T-helper 17 cell (primary cell): ENCODE data around the gene TPRG1L. TPM values are rescaled to one million over a fixed set of nuclear protein-coding genes. Genes with fewer than 3 reads are reported as not detected.
A peak's percentile ranks its signal among the peaks of the same experiment; 100 is the strongest.

Experiments used
- ATAC-seq: fragments of 150-1000 bp; cut with Tn5 transposase; 2 replicates; pipeline ENCODE4 v1.10.0; 2021; ENCODE audit warnings: mild to moderate bottlenecking, moderate library complexity
- DNase-seq, 3 donors: peaks; one replicate each; pipeline versions ENCODE4 v3.0.0 to v3.0.0-alpha.2; 2020 to 2021
- H3K9me3 ChIP-seq: one replicate; pipeline ENCODE4 v1.7.0; 2013; ENCODE audit warnings: low read length, mild to moderate bottlenecking; ENCODE audit not compliant: control insufficient read depth, poor library complexity, severe bottlenecking
- H3K27ac Mint-ChIP-seq: one replicate; pipeline ENCODE4 v1.8.0; 2022; ENCODE audit warnings: mild to moderate bottlenecking, moderate library complexity, mixed read lengths
- H3K27me3 Mint-ChIP-seq: one replicate; pipeline ENCODE4 v1.8.0; 2022; ENCODE audit warnings: mixed read lengths
- H3K36me3 Mint-ChIP-seq: one replicate; pipeline ENCODE4 v1.8.0; 2022; ENCODE audit warnings: low read depth, mixed read lengths
- H3K4me1 Mint-ChIP-seq: one replicate; pipeline ENCODE4 v1.8.0; 2022; ENCODE audit warnings: mild to moderate bottlenecking, mixed read lengths
- H3K4me3 Mint-ChIP-seq: one replicate; pipeline ENCODE4 v1.8.0; 2022; ENCODE audit warnings: mild to moderate bottlenecking, moderate library complexity, mixed read lengths
- total RNA-seq, 4 donors: library from RNA in 2 of 4; stranded (reverse) in 2 of 4; gene quantifications; one replicate each; pipeline ENCODE4 v1.2.3 and lab custom pipeline; 2022 to 2026

TPRG1L gene
- total RNA-seq, 2 donors from 2014 or later: 30.3 to 34.9 TPM

- H3K9me3 ChIP-seq: no peaks in the 10 kb centered on the region
- peaks cover 3% of the 10 kb centered on the region for H3K36me3 Mint-ChIP-seq
- no peak overlapping the region for H3K27ac Mint-ChIP-seq
- DNase-seq (no peak), ATAC-seq (no peak)
- no peaks in the 10 kb centered on the region for H3K27me3 Mint-ChIP-seq
- peaks cover 3% of the 10 kb centered on the region for H3K4me1 Mint-ChIP-seq
- H3K4me3 Mint-ChIP-seq: no peak overlapping the region
Observed at GRCh38 chr1:3642919-3643675, 18.3 kb downstream of the TPRG1L start.

- Mint-ChIP-seq H3K36me3 (peaks cover 3% of the 10 kb centered on the region), H3K4me3 (no peak overlapping the region), H3K27me3 (no peaks in the 10 kb centered on the region), H3K27ac (no peak overlapping the region), H3K4me1 (peaks cover 8% of the 10 kb centered on the region)
- DNase-seq (no peak), ATAC-seq (no peak)
- H3K9me3 ChIP-seq: no peaks in the 10 kb centered on the region
Observed at GRCh38 chr1:3644273-3644672, 19.5 kb downstream of the TPRG1L start.

GRCh38 chr1:3645247-3645646 is 20.4 kb downstream of the TPRG1L start:
- H3K9me3 ChIP-seq: no peaks in the 10 kb centered on the region
- H3K27ac Mint-ChIP-seq: no peak overlapping the region
- no peak for ATAC-seq
- DNase-seq: no peak
- H3K27me3 Mint-ChIP-seq: no peaks in the 10 kb centered on the region
- no peak overlapping the region for H3K4me3 Mint-ChIP-seq
- peaks cover 12% of the 10 kb centered on the region for H3K4me1 Mint-ChIP-seq
- H3K36me3 Mint-ChIP-seq: peaks cover 3% of the 10 kb centered on the region

- H3K27me3 Mint-ChIP-seq: no peaks in the 10 kb centered on the region
- no peak overlapping the region for H3K4me3 Mint-ChIP-seq
- H3K9me3 ChIP-seq: no peaks in the 10 kb centered on the region
- peaks cover 3% of the 10 kb centered on the region for H3K36me3 Mint-ChIP-seq
- no peak overlapping the region for H3K27ac Mint-ChIP-seq
- peaks cover 12% of the 10 kb centered on the region for H3K4me1 Mint-ChIP-seq
- no peak for ATAC-seq
- DNase-seq: no peak
Observed at GRCh38 chr1:3645666-3646355, 21.0 kb downstream of the TPRG1L start.

GRCh38 chr1:3646596-3646995 is 21.8 kb downstream of the TPRG1L start:
- Mint-ChIP-seq H3K27me3 (peaks cover 5% of the 10 kb centered on the region), H3K4me1 (peaks cover 14% of the 10 kb centered on the region), H3K36me3 (peaks cover 3% of the 10 kb centered on the region), H3K4me3 (no peak overlapping the region), H3K27ac (no peak overlapping the region)
- H3K9me3 ChIP-seq: no peaks in the 10 kb centered on the region
- ATAC-seq: no peak
- no peak for DNase-seq

- peaks cover 14% of the 10 kb centered on the region for H3K4me1 Mint-ChIP-seq
- no peaks in the 10 kb centered on the region for H3K9me3 ChIP-seq
- no peak within 1 kb of the TSS for H3K27ac Mint-ChIP-seq
- peaks cover 3% of the 10 kb centered on the region for H3K36me3 Mint-ChIP-seq
- H3K4me3 Mint-ChIP-seq: peak within 1 kb of the TSS; percentile 84
- H3K27me3 Mint-ChIP-seq: peaks cover 21% of the 10 kb centered on the region
- DNase-seq: peak; percentile 78 to 81 (median 79)
- peak; percentile 99 for ATAC-seq
Observed at GRCh38 chr1:3649342-3650247, 24.8 kb downstream of the TPRG1L start, which contains the start of gene WRAP73. TSS of gene WRAP73 (minus strand) at chr1:3650103. CDS start at chr1:3649999, 104 bp downstream.

- H3K4me1 Mint-ChIP-seq: peaks cover 14% of the 10 kb centered on the region
- H3K27ac Mint-ChIP-seq: no peak overlapping the region
- peak overlapping the region; percentile 84 for H3K4me3 Mint-ChIP-seq
- peaks cover 29% of the 10 kb centered on the region for H3K27me3 Mint-ChIP-seq
- H3K9me3 ChIP-seq: no peaks in the 10 kb centered on the region
- ATAC-seq: no peak
- DNase-seq: no peak
- H3K36me3 Mint-ChIP-seq: peaks cover 3% of the 10 kb centered on the region
Observed at GRCh38 chr1:3650248-3651025, 25.6 kb downstream of the TPRG1L start.

- no peak for DNase-seq
Observed at GRCh38 chr1:3651026-3651929, 26.5 kb downstream of the TPRG1L start.

GRCh38 chr1:3651930-3652547 is 27.2 kb downstream of the TPRG1L start, which contains the start of gene TP73:
TSS of gene TP73 (plus strand) at chr1:3652516. CDS start at chr1:3682366, 29,850 bp downstream.
- Mint-ChIP-seq H3K4me1 (peaks cover 16% of the 10 kb centered on the region), H3K4me3 (peak within 1 kb of the TSS; percentile 84), H3K27ac (no peak within 1 kb of the TSS), H3K27me3 (peaks cover 44% of the 10 kb centered on the region), H3K36me3 (no peaks in the 10 kb centered on the region)
- ATAC-seq: no peak
- H3K9me3 ChIP-seq: no peaks in the 10 kb centered on the region
- no peak for DNase-seq

More at GRCh38 chr1:3651026-3651929, 26.5 kb downstream of the TPRG1L start:
- H3K9me3 ChIP-seq: no peaks in the 10 kb centered on the region
- no peak for ATAC-seq
- Mint-ChIP-seq H3K4me1 (peaks cover 16% of the 10 kb centered on the region), H3K27ac (no peak overlapping the region), H3K4me3 (peak overlapping the region; percentile 84), H3K36me3 (no peaks in the 10 kb centered on the region), H3K27me3 (peaks cover 36% of the 10 kb centered on the region)

- H3K4me1 Mint-ChIP-seq: peaks cover 16% of the 10 kb centered on the region
- peak overlapping the region; percentile 43 for H3K4me3 Mint-ChIP-seq
- DNase-seq (no peak), ATAC-seq (no peak)
- no peaks in the 10 kb centered on the region for H3K9me3 ChIP-seq
- peaks cover 51% of the 10 kb centered on the region for H3K27me3 Mint-ChIP-seq
- no peaks in the 10 kb centered on the region for H3K36me3 Mint-ChIP-seq
- no peak overlapping the region for H3K27ac Mint-ChIP-seq
Observed at GRCh38 chr1:3652548-3653285, 27.9 kb downstream of the TPRG1L start.

- Mint-ChIP-seq H3K4me3 (peak overlapping the region; percentile 43), H3K27ac (no peak overlapping the region), H3K4me1 (peaks cover 16% of the 10 kb centered on the region), H3K27me3 (peaks cover 56% of the 10 kb centered on the region), H3K36me3 (no peaks in the 10 kb centered on the region)
- ATAC-seq (no peak), DNase-seq (no peak)
- no peaks in the 10 kb centered on the region for H3K9me3 ChIP-seq
Observed at GRCh38 chr1:3653286-3653618, 28.4 kb downstream of the TPRG1L start.
